ENCODE data around the gene GPR160.

The GPR160 gene

GRCh38 chr3:170038434-170039110 is 777 bp downstream of the GPR160 start:
- peak overlapping the region; percentile 77 for H3K4me3 ChIP-seq (ENCODE audit: low read depth, low read length)
- DNase-seq: peak; percentile 52
- H3K9me3 ChIP-seq (ENCODE audit: severe bottlenecking): no peaks in the 10 kb centered on the region
- no peaks in the 10 kb centered on the region; the same call in 1 of the 2 replicates for H3K36me3 ChIP-seq
- H3K27ac ChIP-seq: no peak overlapping the region; the same call in 1 of the 2 replicates
- no peaks in the 10 kb centered on the region for H3K27me3 ChIP-seq (ENCODE audit: insufficient read depth, low read depth, severe bottlenecking)
- peak; percentile 55 for TF ChIP-seq CTCF (IDR thresholded peaks at IDR 0.05; ENCODE audit: low read depth, low read length)

- peak; percentile 43 for DNase-seq
- Histone ChIP-seq H3K4me3 (ENCODE audit: low read depth, low read length) (peak overlapping the region; percentile 21), H3K27ac (peak overlapping the region; percentile 2), H3K27me3 (ENCODE audit: insufficient read depth, low read depth, severe bottlenecking) (no peaks in the 10 kb centered on the region), H3K36me3 (no peaks in the 10 kb centered on the region; the same call in 1 of the 2 replicates), H3K9me3 (ENCODE audit: severe bottlenecking) (no peaks in the 10 kb centered on the region)
- TF ChIP-seq CTCF (IDR thresholded peaks at IDR 0.05; ENCODE audit: low read depth, low read length): no peak
Measured at GRCh38 chr3:170040418-170040817, 2.6 kb downstream of the GPR160 start.

GRCh38 chr3:170043506-170043905 is 5.7 kb downstream of the GPR160 start:
- no peaks in the 10 kb centered on the region for H3K27me3 ChIP-seq (ENCODE audit: insufficient read depth, low read depth, severe bottlenecking)
- no peak overlapping the region for H3K4me3 ChIP-seq (ENCODE audit: low read depth, low read length)
- H3K9me3 ChIP-seq (ENCODE audit: severe bottlenecking): no peaks in the 10 kb centered on the region
- TF ChIP-seq CTCF (IDR thresholded peaks at IDR 0.05; ENCODE audit: low read depth, low read length): no peak
- H3K36me3 ChIP-seq: no peaks in the 10 kb centered on the region
- H3K27ac ChIP-seq: no peak overlapping the region
- DNase-seq: no peak

- H3K4me3 ChIP-seq (ENCODE audit: low read depth, low read length): no peak overlapping the region
- no peaks in the 10 kb centered on the region for H3K36me3 ChIP-seq
- no peak for DNase-seq
- H3K9me3 ChIP-seq (ENCODE audit: severe bottlenecking): no peaks in the 10 kb centered on the region
- no peak for TF ChIP-seq CTCF (IDR thresholded peaks at IDR 0.05; ENCODE audit: low read depth, low read length)
- H3K27ac ChIP-seq: no peak overlapping the region
- no peaks in the 10 kb centered on the region for H3K27me3 ChIP-seq (ENCODE audit: insufficient read depth, low read depth, severe bottlenecking)
Measured at GRCh38 chr3:170044271-170044670, 6.5 kb downstream of the GPR160 start.

- Histone ChIP-seq H3K4me3 (ENCODE audit: low read depth, low read length) (no peak overlapping the region), H3K36me3 (no peaks in the 10 kb centered on the region), H3K27ac (no peak overlapping the region), H3K27me3 (ENCODE audit: insufficient read depth, low read depth, severe bottlenecking) (no peaks in the 10 kb centered on the region), H3K9me3 (ENCODE audit: severe bottlenecking) (no peaks in the 10 kb centered on the region)
- DNase-seq: no peak
- TF ChIP-seq CTCF (IDR thresholded peaks at IDR 0.05; ENCODE audit: low read depth, low read length): no peak
Measured at GRCh38 chr3:170044795-170045244, 7.0 kb downstream of the GPR160 start.

Measured in WERI-Rb-1 (cell line).